Muscle layer of colon (tissue), 2 donors: ENCODE results near the gene SBF1.

Experiments used
- H3K27ac ChIP-seq: one replicate; pipeline ENCODE4 v1.7.0; 2013; ENCODE audit warnings: low read depth, mild to moderate bottlenecking, low read length, moderate library complexity
- H3K27me3 ChIP-seq, 2 donors: one replicate each; pipeline ENCODE4 v1.7.0; 2013; ENCODE audit warnings: low read length in 2 of 2, mild to moderate bottlenecking in 2 of 2; ENCODE audit not compliant: insufficient read depth in 2 of 2, control insufficient read depth in 1 of 2
- H3K36me3 ChIP-seq: one replicate; pipeline ENCODE4 v1.7.0; 2013; ENCODE audit warnings: mild to moderate bottlenecking, low read length; ENCODE audit not compliant: insufficient read depth
- H3K4me1 ChIP-seq: one replicate; pipeline ENCODE4 v1.7.0; 2013; ENCODE audit warnings: mild to moderate bottlenecking, low read length; ENCODE audit not compliant: insufficient read depth
- H3K4me3 ChIP-seq, 2 donors: one replicate each; pipeline ENCODE4 v1.7.0; 2013; ENCODE audit warnings: low read length in 2 of 2, low read depth in 1 of 2, mild to moderate bottlenecking in 1 of 2, moderate library complexity in 1 of 2
- H3K9ac ChIP-seq: one replicate; pipeline ENCODE4 v1.7.0; 2013; ENCODE audit warnings: low read length
- H3K9me3 ChIP-seq: one replicate; pipeline ENCODE4 v1.7.0; 2013; ENCODE audit warnings: mild to moderate bottlenecking, low read length
- donor health status: abdominal sarcoma.
- donor health status: Adenocarcinoma of cecum.

Gene SBF1

GRCh38 chr22:50488006-50488677 is 13.3 kb upstream of the SBF1 start:
- Histone ChIP-seq H3K9me3 (no peaks in the 10 kb centered on the region), H3K36me3 (no peaks in the 10 kb centered on the region), H3K9ac (no peak overlapping the region), H3K27ac (no peak overlapping the region), H3K4me1 (no peaks in the 10 kb centered on the region), H3K27me3 (peaks cover 0 to 12% of the 10 kb centered on the region in 2 donors), H3K4me3 (no peak overlapping the region)

DNA sequence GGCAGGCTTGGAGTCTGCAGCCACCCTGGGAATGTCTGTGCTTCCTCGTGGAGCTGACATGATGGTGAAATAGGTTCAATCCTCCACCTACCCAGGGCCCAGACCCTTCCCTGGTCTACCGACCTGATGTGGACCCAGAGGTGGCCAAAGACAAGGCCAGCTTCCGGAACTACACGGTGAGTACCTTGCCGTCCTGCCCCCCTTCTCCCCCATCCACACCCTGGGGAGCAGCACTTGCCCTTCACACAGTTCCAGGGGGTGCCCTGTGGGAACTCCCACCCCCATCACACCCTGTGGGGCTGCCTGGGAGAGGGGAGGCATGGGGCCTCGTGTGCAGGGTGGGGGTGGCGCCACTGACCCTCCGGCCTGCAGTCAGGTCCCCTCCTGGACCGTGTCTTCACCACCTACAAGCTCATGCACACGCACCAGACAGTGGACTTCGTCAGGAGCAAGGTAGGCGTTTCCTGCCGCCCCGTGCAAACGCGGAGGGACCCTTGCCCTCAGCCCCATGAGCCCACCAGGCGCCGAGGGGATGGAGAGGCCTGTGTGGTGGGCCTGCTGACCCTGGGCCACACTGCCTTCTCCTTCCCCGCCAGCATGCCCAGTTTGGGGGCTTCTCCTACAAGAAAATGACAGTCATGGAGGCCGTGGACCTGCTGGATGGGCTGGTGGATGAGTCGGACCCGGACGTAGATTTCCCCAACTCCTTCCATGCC is 12.6 kb upstream of the SBF1 start:
- Histone ChIP-seq H3K4me3 (no peak overlapping the region), H3K36me3 (no peaks in the 10 kb centered on the region), H3K9ac (no peak overlapping the region), H3K27me3 (peaks cover 0 to 19% of the 10 kb centered on the region in 2 donors), H3K4me1 (no peaks in the 10 kb centered on the region), H3K27ac (no peak overlapping the region), H3K9me3 (no peaks in the 10 kb centered on the region)

GRCh38 chr22:50486561-50487289 is 11.9 kb upstream of the SBF1 start, which contains the start of gene MIOX:
MIOX (plus strand) TSS chr22:50486859; CDS start chr22:50486898, 39 bp downstream.
- Histone ChIP-seq H3K27ac (no peak within 1 kb of the TSS), H3K4me1 (no peaks in the 10 kb centered on the region), H3K9ac (no peak within 1 kb of the TSS), H3K4me3 (no peak within 1 kb of the TSS), H3K9me3 (no peaks in the 10 kb centered on the region), H3K27me3 (peaks cover 0 to 27% of the 10 kb centered on the region in 2 donors), H3K36me3 (no peaks in the 10 kb centered on the region)

GRCh38 chr22:50485221-50486131 is 10.6 kb upstream of the SBF1 start:
- Histone ChIP-seq H3K4me3 (no peak overlapping the region), H3K4me1 (no peaks in the 10 kb centered on the region), H3K27me3 (peaks cover 2 to 38% of the 10 kb centered on the region in 2 donors), H3K9ac (no peak overlapping the region), H3K9me3 (no peaks in the 10 kb centered on the region), H3K27ac (no peak overlapping the region), H3K36me3 (no peaks in the 10 kb centered on the region)

- Histone ChIP-seq H3K36me3 (no peaks in the 10 kb centered on the region), H3K27me3 (peaks cover 11 to 47% of the 10 kb centered on the region in 2 donors), H3K27ac (no peak overlapping the region), H3K4me3 (no peak overlapping the region), H3K4me1 (no peaks in the 10 kb centered on the region), H3K9me3 (no peaks in the 10 kb centered on the region), H3K9ac (no peak overlapping the region)
Observed at GRCh38 chr22:50483977-50484853, 9.4 kb upstream of the SBF1 start.

GRCh38 chr22:50483556-50483955 is 8.7 kb upstream of the SBF1 start:
- Histone ChIP-seq H3K36me3 (no peaks in the 10 kb centered on the region), H3K27ac (no peak overlapping the region), H3K9ac (no peak overlapping the region), H3K4me3 (no peak overlapping the region), H3K9me3 (no peaks in the 10 kb centered on the region), H3K27me3 (peaks cover 11 to 47% of the 10 kb centered on the region in 2 donors), H3K4me1 (no peaks in the 10 kb centered on the region)

DNA sequence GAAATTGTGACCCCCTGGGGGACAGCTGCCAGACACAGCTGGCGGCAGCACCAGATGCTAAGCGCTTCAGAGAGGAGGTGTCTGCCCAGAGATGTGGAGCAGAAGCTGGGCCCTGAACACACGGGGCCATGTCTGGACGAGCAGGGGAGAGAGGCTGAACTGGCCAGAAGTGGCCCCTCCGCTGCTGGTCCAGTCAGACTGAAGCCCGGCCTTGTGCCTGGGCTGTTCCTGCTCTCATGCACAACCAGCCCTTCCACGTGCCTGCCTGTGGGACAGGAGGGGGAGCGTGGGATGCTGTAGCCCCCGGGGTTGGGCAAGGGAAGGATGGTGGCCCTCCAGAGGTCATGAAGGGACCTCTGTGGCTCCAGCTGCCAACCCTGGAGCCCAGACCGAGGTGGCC is 8.3 kb upstream of the SBF1 start:
- no peak overlapping the region for H3K9ac ChIP-seq
- no peaks in the 10 kb centered on the region for H3K4me1 ChIP-seq
- no peaks in the 10 kb centered on the region for H3K36me3 ChIP-seq
- H3K27ac ChIP-seq = no peak overlapping the region
- no peaks in the 10 kb centered on the region for H3K9me3 ChIP-seq
- no peak overlapping the region for H3K4me3 ChIP-seq
- H3K27me3 ChIP-seq = peaks cover 11 to 47% of the 10 kb centered on the region in 2 donors

- Histone ChIP-seq H3K9ac (no peak overlapping the region), H3K27ac (no peak overlapping the region), H3K27me3 (peaks cover 11 to 47% of the 10 kb centered on the region in 2 donors), H3K4me3 (no peak overlapping the region), H3K4me1 (no peaks in the 10 kb centered on the region), H3K9me3 (no peaks in the 10 kb centered on the region), H3K36me3 (no peaks in the 10 kb centered on the region)
Observed at GRCh38 chr22:50482107-50483074, 7.6 kb upstream of the SBF1 start.

- Histone ChIP-seq H3K27me3 (peaks cover 11 to 47% of the 10 kb centered on the region in 2 donors), H3K4me3 (no peak within 1 kb of the TSS), H3K9me3 (no peaks in the 10 kb centered on the region), H3K27ac (no peak within 1 kb of the TSS), H3K36me3 (no peaks in the 10 kb centered on the region), H3K4me1 (no peaks in the 10 kb centered on the region), H3K9ac (no peak within 1 kb of the TSS)
Observed at GRCh38 chr22:50481440-50482106, 6.7 kb upstream of the SBF1 start, which contains the start of gene ADM2. ADM2 (plus strand) TSS chr22:50481543; CDS start chr22:50481848, 305 bp downstream.
